NCI-H2029 treated with DMSO at 0.1 percent for 48 hours (cell line): ENCODE data around the gene MLXIP.
A peak's percentile ranks its signal among the peaks of the same experiment; 100 is the strongest.
"Not testable (repeated sequence)": the region's sequence is repeated elsewhere in the genome, so short reads cannot be mapped to it uniquely, and the experiment has no call there.

ENCODE experiments used
- DNase-seq: peaks from one replicate; lab custom pipeline; 2025; lab: John Stamatoyannopoulos, UW

Gene MLXIP

GRCh38 chr12:122078141-122079032, at the start of gene MLXIP:
TSS of gene MLXIP (plus strand) at chr12:122078756. CDS start at chr12:122078854, 98 bp downstream.
- peak; percentile 57 for DNase-seq

GRCh38 chr12:122028905-122029560, 49.5 kb upstream of the MLXIP start:
- DNase-seq = no peak

- DNase-seq = no peak
Measured at GRCh38 chr12:122029620-122030423, 48.7 kb upstream of the MLXIP start.

- no peak for DNase-seq
Measured at GRCh38 chr12:122030424-122031035, 48.0 kb upstream of the MLXIP start.

GRCh38 chr12:122031342-122032216, 47.0 kb upstream of the MLXIP start:
- DNase-seq = no peak

GRCh38 chr12:122032580-122032979, 46.0 kb upstream of the MLXIP start:
- no peak for DNase-seq

- no peak for DNase-seq
Measured at GRCh38 chr12:122035292-122035691, 43.3 kb upstream of the MLXIP start.

- DNase-seq = no peak
Measured at GRCh38 chr12:122036153-122036552, 42.4 kb upstream of the MLXIP start.

- no peak for DNase-seq
Measured at GRCh38 chr12:122040579-122041386, 37.8 kb upstream of the MLXIP start.

GRCh38 chr12:122041458-122041857, 37.1 kb upstream of the MLXIP start:
- DNase-seq = not testable (repeated sequence)

- DNase-seq = no peak
Measured at GRCh38 chr12:122042910-122043309, 35.6 kb upstream of the MLXIP start.

GRCh38 chr12:122043476-122043875, 35.1 kb upstream of the MLXIP start:
- no peak for DNase-seq

GRCh38 chr12:122045262-122045661, 33.3 kb upstream of the MLXIP start:
- no peak for DNase-seq

GRCh38 chr12:122046145-122046544, 32.4 kb upstream of the MLXIP start:
- no peak for DNase-seq

- DNase-seq = no peak
Measured at GRCh38 chr12:122048151-122048550, 30.4 kb upstream of the MLXIP start.

GRCh38 chr12:122049827-122050226, 28.7 kb upstream of the MLXIP start:
- no peak for DNase-seq

- DNase-seq = no peak
Measured at GRCh38 chr12:122050706-122051105, 27.9 kb upstream of the MLXIP start.

- no peak for DNase-seq
Measured at GRCh38 chr12:122051231-122051876, 27.2 kb upstream of the MLXIP start.

- DNase-seq = no peak
Measured at GRCh38 chr12:122052285-122052684, 26.3 kb upstream of the MLXIP start.
